Tibial artery (tissue), 4 donors: Measurements from ENCODE around the gene MTERF2.

Source experiments
- DNase-seq, 2 donors: peaks; one replicate each; pipeline ENCODE4 v3.0.0-alpha.2; 2019
- H3K27ac ChIP-seq, 2 donors: fragments of 200-600 bp; sonication (generic) in 1 of 2; 1 replicate in 1 of 2; 2 replicates in 1 of 2; pipeline ENCODE4 v1.5.1; 2018 to 2019; ENCODE audit warnings: mild to moderate bottlenecking in 1 of 2
- H3K27me3 ChIP-seq, 2 donors: fragments of 200-600 bp; sonication (generic) in 1 of 2; one replicate each; pipeline versions ENCODE4 v1.5.1 to v1.6.0; 2016 to 2019
- H3K36me3 ChIP-seq, 3 donors: fragments of 200-600 bp; sonication (generic) in 2 of 3; one replicate each; pipeline ENCODE4 v1.5.1; 2016 to 2019; ENCODE audit warnings: mild to moderate bottlenecking in 2 of 3
- H3K4me1 ChIP-seq, 4 donors: fragments of 200-600 bp; sonication (generic) in 2 of 4; 1 replicate in 3 of 4; 2 replicates in 1 of 4; pipeline ENCODE4 v1.5.1; 2016 to 2019
- H3K4me3 ChIP-seq, 2 donors: fragments of 200-600 bp; sonication (generic) in 1 of 2; 1 replicate in 1 of 2; 2 replicates in 1 of 2; pipeline ENCODE4 v1.5.1; 2018 to 2019; ENCODE audit warnings: mild to moderate bottlenecking in 2 of 2
- H3K9me3 ChIP-seq, 3 donors: fragments of 200-600 bp; sonication (generic) in 1 of 3; one replicate each; pipeline ENCODE4 v1.5.1; 2016 to 2019
- CTCF ChIP-seq, 2 experiments: fragments of 200-600 bp in 1 of 2; fragments of 450-650 bp in 1 of 2; IDR thresholded peaks; one replicate each; pipeline ENCODE4 v1.5.1; 2017 to 2019; ENCODE audit warnings: antibody characterized with exemption in 2 of 2, mild to moderate bottlenecking in 1 of 2, moderate library complexity in 1 of 2
- intact Hi-C: fragments of 100-400 bp; cut with DNase I; formaldehyde crosslinking; loops from one replicate; pipeline ENCODE4 v1.15.0; 2023; ENCODE audit warnings: low total_unique reads

The MTERF2 gene

GRCh38 chr12:106956048-106956578 is 30.8 kb downstream of the MTERF2 start:
- peak; percentile 71 to 88 for DNase-seq

GRCh38 chr12:106955377-106956047 is 31.4 kb downstream of the MTERF2 start, which contains the start of gene TMEM263:
Gene TMEM263, plus strand, starts transcription at chr12:106955907. Its CDS starts 11,210 bp downstream, at chr12:106967117.
- TF ChIP-seq CTCF (IDR thresholded peaks at IDR 0.05): peak in 1 of 2 experiments; percentile 6
- Histone ChIP-seq H3K9me3 (no peaks in the 10 kb centered on the region), H3K4me3 (peak within 1 kb of the TSS; percentile 95 to 97), H3K4me1 (peaks cover 0 to 46% (median 24%) of the 10 kb centered on the region in 4 donors), H3K27ac (peak within 1 kb of the TSS; percentile 100), H3K27me3 (no peaks in the 10 kb centered on the region), H3K36me3 (no peaks in the 10 kb centered on the region)
- DNase-seq: peak; percentile 93 to 98
- intact Hi-C loops: loop anchor here (2.0 kb wide), 2 partner anchors 31 to 137 kb away; partner anchors contain the start of genes CRY1 and MTERF2

More at GRCh38 chr12:106956048-106956578, 30.8 kb downstream of the MTERF2 start:
- intact Hi-C loops: loop anchor here (2.0 kb wide), 2 partner anchors 31 to 137 kb away; partner anchors contain the start of genes CRY1 and MTERF2
- peak; percentile 2 to 14 for TF ChIP-seq CTCF (IDR thresholded peaks at IDR 0.05)
- Histone ChIP-seq H3K4me3 (peak overlapping the region; percentile 95 to 97), H3K27ac (peak overlapping the region; percentile 100), H3K36me3 (no peaks in the 10 kb centered on the region), H3K27me3 (no peaks in the 10 kb centered on the region), H3K4me1 (peaks cover 0 to 50% (median 26%) of the 10 kb centered on the region in 4 donors), H3K9me3 (no peaks in the 10 kb centered on the region)

DNA sequence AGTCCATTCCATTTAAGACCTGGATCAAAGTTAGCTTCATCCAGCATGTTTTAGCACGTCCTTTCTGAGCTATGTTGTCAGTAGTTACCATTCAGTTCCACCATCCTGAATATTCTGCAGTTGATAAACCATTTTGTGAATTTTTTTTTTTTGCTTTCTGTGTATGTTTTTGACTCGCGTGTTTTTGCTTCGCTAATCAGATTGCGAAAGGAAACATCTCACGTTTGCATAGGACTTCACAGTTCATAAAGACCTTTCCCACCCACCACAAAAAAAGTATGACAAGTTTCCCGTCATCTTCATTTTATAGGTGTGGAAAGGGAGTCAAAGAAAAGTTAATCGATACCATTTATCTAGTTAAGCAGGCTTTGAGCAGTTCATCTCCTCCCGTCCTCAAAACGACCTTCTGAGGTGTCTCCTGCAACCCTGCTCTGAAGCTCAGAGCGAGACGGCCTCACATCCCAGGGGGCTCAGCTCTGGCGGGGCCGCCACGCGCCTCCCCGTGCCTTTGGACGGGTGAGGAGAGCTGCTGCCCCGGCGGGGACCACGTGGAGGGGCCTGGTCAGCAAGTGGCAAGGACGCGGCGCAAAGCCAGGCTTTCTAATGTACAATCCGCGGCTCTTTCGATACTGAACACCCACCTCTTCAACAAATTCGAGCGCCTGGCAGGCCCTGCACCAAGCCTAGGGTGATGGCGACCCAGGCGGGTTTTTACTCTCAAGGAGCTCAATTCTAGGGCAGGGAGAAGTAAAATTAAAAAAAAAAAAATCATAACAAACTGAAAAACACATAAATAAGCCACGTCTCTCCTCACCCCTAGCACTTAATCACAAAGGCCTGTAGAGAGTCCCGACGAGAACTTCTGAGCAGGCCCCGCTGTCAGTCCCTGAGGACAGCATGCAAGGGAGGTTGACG is 32.2 kb downstream of the MTERF2 start:
- no peaks in the 10 kb centered on the region for H3K27me3 ChIP-seq
- H3K4me3 ChIP-seq: peak overlapping the region; percentile 95 to 97
- no peaks in the 10 kb centered on the region for H3K36me3 ChIP-seq
- H3K27ac ChIP-seq: peak overlapping the region; percentile 100
- H3K9me3 ChIP-seq: no peaks in the 10 kb centered on the region
- DNase-seq: peak; percentile 38 to 76
- TF ChIP-seq CTCF (IDR thresholded peaks at IDR 0.05): no peak
- peaks cover 0 to 38% (median 24%) of the 10 kb centered on the region in 4 donors for H3K4me1 ChIP-seq
- intact Hi-C loops: no loop called here

GRCh38 chr12:106953352-106954250 is 33.3 kb downstream of the MTERF2 start:
- Histone ChIP-seq H3K27me3 (no peaks in the 10 kb centered on the region), H3K4me1 (peaks cover 0 to 27% (median 18%) of the 10 kb centered on the region in 4 donors), H3K27ac (no peak overlapping the region), H3K36me3 (no peaks in the 10 kb centered on the region), H3K4me3 (no peak overlapping the region), H3K9me3 (no peaks in the 10 kb centered on the region)
- no peak for DNase-seq
- intact Hi-C loops: no loop called here
- TF ChIP-seq CTCF (IDR thresholded peaks at IDR 0.05): no peak
